ENCODE measurements around the gene FOXP4. TPM values are rescaled to one million over a fixed set of nuclear protein-coding genes. Genes with fewer than 3 reads are reported as not detected.

FOXP4 gene
- total RNA-seq, 1 experiment from 2014 or later, result 10.7 TPM

GRCh38 chr6:41586252-41587007 is 40.2 kb downstream of the FOXP4 start:
- Histone ChIP-seq H3K27me3 (ENCODE audit: control insufficient read depth, insufficient read depth, low read length) (peaks cover 7% of the 10 kb centered on the region; the same call in 1 of the 2 replicates), H3K4me3 (ENCODE audit: insufficient read depth, low read depth, low read length) (no peak overlapping the region), H3K36me3 (replicated peaks; ENCODE audit: control insufficient read depth, insufficient read depth, low read length) (no peaks in the 10 kb centered on the region)
- DNase-seq, result no peak

DNA sequence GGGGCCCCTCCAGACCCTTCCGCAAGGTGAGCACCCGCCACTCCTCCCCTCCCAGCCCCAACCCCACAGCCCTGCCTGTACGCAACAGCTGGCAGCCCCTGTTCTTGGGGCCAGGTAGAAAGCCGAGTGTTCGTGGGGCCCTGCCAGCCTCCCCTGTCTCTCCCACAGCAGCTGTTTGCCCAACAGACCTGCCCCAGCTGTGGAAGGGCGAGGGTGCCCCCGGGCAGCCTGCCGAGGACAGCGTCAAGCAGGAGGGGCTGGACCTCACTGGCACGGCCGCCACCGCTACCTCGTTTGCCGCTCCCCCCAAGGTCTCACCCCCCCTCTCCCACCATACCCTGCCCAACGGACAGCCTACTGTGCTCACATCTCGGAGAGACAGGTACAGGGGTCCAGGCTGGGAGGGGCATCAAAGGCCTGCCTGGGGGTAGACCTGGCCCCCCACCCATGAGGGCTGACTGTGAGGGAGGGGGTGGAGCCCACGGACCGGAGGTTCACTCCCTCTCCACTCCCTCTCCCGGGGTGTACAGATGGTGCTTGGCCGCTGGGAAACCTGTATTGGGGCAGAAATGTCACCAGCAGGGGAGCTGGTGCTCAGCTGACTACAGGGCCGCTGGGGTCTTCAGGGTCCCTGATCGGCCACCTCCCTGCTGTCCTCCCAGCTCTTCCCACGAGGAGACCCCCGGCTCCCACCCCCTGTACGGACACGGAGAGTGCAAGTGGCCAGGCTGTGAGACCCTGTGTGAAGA is 41.1 kb downstream of the FOXP4 start:
- peaks cover 7% of the 10 kb centered on the region; the same call in 1 of the 2 replicates for H3K27me3 ChIP-seq (ENCODE audit: control insufficient read depth, insufficient read depth, low read length)
- no peak overlapping the region for H3K4me3 ChIP-seq (ENCODE audit: insufficient read depth, low read depth, low read length)
- no peaks in the 10 kb centered on the region for H3K36me3 ChIP-seq (replicated peaks; ENCODE audit: control insufficient read depth, insufficient read depth, low read length)
- no peak for DNase-seq

DNA sequence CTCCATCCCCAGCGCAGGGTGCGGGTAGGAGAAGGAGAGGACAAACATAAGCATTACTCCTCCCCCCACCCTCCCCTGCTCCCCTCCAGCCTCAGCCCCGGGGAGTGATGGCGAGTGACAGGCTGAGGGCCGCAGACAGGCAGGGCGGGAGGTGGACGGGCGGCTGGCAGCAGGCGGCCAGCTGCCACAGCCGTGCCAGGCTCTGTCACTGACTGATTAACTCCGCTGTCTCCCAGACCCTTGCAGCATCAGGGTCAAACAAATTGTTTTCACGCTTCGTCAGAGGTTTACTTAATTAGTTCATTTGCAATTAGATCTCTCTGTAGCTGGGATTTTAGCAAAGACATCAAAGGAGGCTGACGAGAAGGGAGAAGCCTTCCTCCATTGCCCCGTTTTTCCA is 41.9 kb downstream of the FOXP4 start:
- H3K27me3 ChIP-seq (ENCODE audit: control insufficient read depth, insufficient read depth, low read length), result peaks cover 7% of the 10 kb centered on the region; the same call in 1 of the 2 replicates
- H3K4me3 ChIP-seq (ENCODE audit: insufficient read depth, low read depth, low read length), result no peak overlapping the region
- no peaks in the 10 kb centered on the region for H3K36me3 ChIP-seq (replicated peaks; ENCODE audit: control insufficient read depth, insufficient read depth, low read length)
- DNase-seq, result no peak

DNA sequence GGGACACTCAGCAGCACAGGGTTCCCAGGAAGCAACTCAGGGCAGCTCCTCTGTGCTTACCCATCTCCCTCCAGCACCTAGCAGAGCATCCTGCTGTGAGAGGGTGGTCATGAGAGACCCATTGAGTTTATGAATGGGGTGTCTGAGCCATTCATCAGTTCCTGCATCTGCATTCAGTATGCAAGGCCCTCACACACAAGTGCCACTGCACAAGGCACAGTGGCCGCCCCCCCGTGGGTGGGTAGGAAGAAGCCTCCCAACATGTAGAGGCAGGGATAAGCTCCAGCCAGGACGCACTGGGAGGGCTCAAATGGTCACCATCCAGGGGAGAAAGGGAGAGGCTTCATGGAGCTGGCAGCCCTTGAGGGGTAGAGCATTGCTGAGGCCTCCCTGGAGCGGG is 43.0 kb downstream of the FOXP4 start:
- no peaks in the 10 kb centered on the region for H3K36me3 ChIP-seq (replicated peaks; ENCODE audit: control insufficient read depth, insufficient read depth, low read length)
- no peak for DNase-seq
- no peak overlapping the region for H3K4me3 ChIP-seq (ENCODE audit: insufficient read depth, low read depth, low read length)
- peaks cover 7% of the 10 kb centered on the region; the same call in 1 of the 2 replicates for H3K27me3 ChIP-seq (ENCODE audit: control insufficient read depth, insufficient read depth, low read length)

- Histone ChIP-seq H3K27me3 (ENCODE audit: control insufficient read depth, insufficient read depth, low read length) (peaks cover 7% of the 10 kb centered on the region; the same call in 1 of the 2 replicates), H3K36me3 (replicated peaks; ENCODE audit: control insufficient read depth, insufficient read depth, low read length) (no peaks in the 10 kb centered on the region)
- no peak for DNase-seq
These were observed 43.7 kb downstream of the FOXP4 start for GRCh38 chr6:41589636-41590622.

GRCh38 chr6:41591122-41591521 is 44.9 kb downstream of the FOXP4 start:
- H3K4me3 ChIP-seq (ENCODE audit: insufficient read depth, low read depth, low read length), result no peak overlapping the region
- no peaks in the 10 kb centered on the region for H3K36me3 ChIP-seq (replicated peaks; ENCODE audit: control insufficient read depth, insufficient read depth, low read length)
- H3K27me3 ChIP-seq (ENCODE audit: control insufficient read depth, insufficient read depth, low read length), result peaks cover 7% of the 10 kb centered on the region; the same call in 1 of the 2 replicates
- DNase-seq, result no peak

More at GRCh38 chr6:41589636-41590622, 43.7 kb downstream of the FOXP4 start:
- H3K4me3 ChIP-seq (ENCODE audit: insufficient read depth, low read depth, low read length), result no peak overlapping the region

GRCh38 chr6:41591859-41592502 is 45.8 kb downstream of the FOXP4 start:
- H3K4me3 ChIP-seq (ENCODE audit: insufficient read depth, low read depth, low read length), result no peak overlapping the region
- no peaks in the 10 kb centered on the region for H3K36me3 ChIP-seq (replicated peaks; ENCODE audit: control insufficient read depth, insufficient read depth, low read length)
- H3K27me3 ChIP-seq (ENCODE audit: control insufficient read depth, insufficient read depth, low read length), result peaks cover 7% of the 10 kb centered on the region; the same call in 1 of the 2 replicates
- peak; percentile 96 for DNase-seq

DNA sequence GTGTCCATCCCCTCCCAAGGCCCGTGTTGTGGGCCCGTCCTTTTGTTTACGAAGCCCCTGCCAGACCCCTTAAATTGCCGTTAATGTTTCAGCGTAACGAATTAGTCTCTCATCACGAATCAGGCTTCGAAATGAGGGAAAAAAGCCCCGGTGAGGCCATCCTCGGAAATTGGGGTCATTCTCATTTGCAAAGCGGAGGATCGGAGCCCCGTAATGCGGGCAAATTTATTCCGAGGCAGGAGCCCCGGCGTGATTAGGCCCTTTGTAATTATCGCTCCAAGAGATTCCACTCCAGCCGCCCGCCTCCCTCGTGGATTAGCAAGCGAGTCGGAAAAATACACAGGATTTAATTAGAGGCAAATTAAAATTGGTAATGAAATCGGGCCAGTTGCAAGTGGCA is 47.2 kb downstream of the FOXP4 start:
- Histone ChIP-seq H3K27me3 (ENCODE audit: control insufficient read depth, insufficient read depth, low read length) (peaks cover 7% of the 10 kb centered on the region; the same call in 1 of the 2 replicates), H3K4me3 (ENCODE audit: insufficient read depth, low read depth, low read length) (no peak overlapping the region), H3K36me3 (replicated peaks; ENCODE audit: control insufficient read depth, insufficient read depth, low read length) (no peaks in the 10 kb centered on the region)
- no peak for DNase-seq

- DNase-seq, result no peak
- peaks cover 7% of the 10 kb centered on the region; the same call in 1 of the 2 replicates for H3K27me3 ChIP-seq (ENCODE audit: control insufficient read depth, insufficient read depth, low read length)
- H3K4me3 ChIP-seq (ENCODE audit: insufficient read depth, low read depth, low read length), result no peak overlapping the region
- no peaks in the 10 kb centered on the region for H3K36me3 ChIP-seq (replicated peaks; ENCODE audit: control insufficient read depth, insufficient read depth, low read length)
These were observed 47.7 kb downstream of the FOXP4 start for GRCh38 chr6:41593839-41594238.

DNA sequence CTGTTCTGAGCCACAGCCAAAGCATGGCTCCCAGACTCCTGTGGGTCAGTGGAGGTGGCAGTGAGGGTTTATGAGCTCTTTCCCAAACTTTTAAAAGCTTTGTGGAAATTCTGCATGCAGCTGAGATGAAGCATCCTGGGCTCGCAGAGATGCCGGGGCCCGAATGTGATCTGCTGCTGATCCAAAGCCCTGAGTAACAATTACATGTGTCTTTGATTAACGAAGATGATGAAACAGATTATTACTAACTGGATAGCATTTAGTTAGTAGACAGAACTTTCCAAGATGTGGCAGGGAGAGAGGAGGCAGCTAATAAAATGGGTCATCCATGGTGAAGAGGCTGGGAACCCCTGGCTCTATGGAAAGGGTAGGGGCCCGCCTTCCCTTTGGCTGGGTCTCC is 48.1 kb downstream of the FOXP4 start:
- H3K36me3 ChIP-seq (replicated peaks; ENCODE audit: control insufficient read depth, insufficient read depth, low read length), result no peaks in the 10 kb centered on the region
- no peak for DNase-seq
- H3K27me3 ChIP-seq (ENCODE audit: control insufficient read depth, insufficient read depth, low read length), result peaks cover 4% of the 10 kb centered on the region; the same call in 1 of the 2 replicates
- no peak overlapping the region for H3K4me3 ChIP-seq (ENCODE audit: insufficient read depth, low read depth, low read length)

GRCh38 chr6:41594766-41595165 is 48.6 kb downstream of the FOXP4 start:
- H3K27me3 ChIP-seq (ENCODE audit: control insufficient read depth, insufficient read depth, low read length), result peaks cover 4% of the 10 kb centered on the region; the same call in 1 of the 2 replicates
- H3K4me3 ChIP-seq (ENCODE audit: insufficient read depth, low read depth, low read length), result no peak overlapping the region
- H3K36me3 ChIP-seq (replicated peaks; ENCODE audit: control insufficient read depth, insufficient read depth, low read length), result no peaks in the 10 kb centered on the region
- DNase-seq, result no peak

GRCh38 chr6:41595166-41595565 is 49.0 kb downstream of the FOXP4 start:
- Histone ChIP-seq H3K4me3 (ENCODE audit: insufficient read depth, low read depth, low read length) (no peak overlapping the region), H3K27me3 (ENCODE audit: control insufficient read depth, insufficient read depth, low read length) (peaks cover 4% of the 10 kb centered on the region; the same call in 1 of the 2 replicates), H3K36me3 (replicated peaks; ENCODE audit: control insufficient read depth, insufficient read depth, low read length) (no peaks in the 10 kb centered on the region)
- DNase-seq, result no peak

DNA sequence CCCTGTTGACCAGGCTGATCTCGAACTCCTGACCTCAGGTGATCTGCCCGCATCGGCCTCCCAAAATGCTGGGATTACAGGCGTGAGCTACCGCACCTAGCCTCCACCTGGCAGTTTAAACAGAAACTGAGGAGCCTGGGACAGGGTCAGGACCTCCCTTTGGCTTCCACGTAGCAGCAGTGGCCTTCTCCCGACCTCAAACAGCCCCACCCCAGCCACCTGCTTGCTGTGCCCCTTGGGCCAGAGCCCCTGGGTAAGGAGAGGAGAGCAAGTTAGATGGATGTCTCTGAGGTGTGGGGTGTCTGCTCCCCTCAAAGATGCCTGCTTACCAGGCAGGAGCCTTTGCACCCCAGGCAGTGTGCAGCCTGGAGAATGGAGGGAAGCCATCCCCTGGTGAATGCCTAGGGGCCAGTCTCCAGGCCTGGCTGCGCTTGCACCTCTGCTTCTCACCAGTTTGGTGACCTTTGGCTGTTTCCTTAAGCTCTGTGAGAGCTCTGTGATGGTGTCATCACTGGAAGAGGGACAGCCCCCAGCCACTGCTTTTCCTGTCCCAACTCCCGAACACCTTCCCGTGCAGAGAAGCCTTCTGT is 50.0 kb downstream of the FOXP4 start:
- Histone ChIP-seq H3K4me3 (ENCODE audit: insufficient read depth, low read depth, low read length) (no peak overlapping the region), H3K27me3 (ENCODE audit: control insufficient read depth, insufficient read depth, low read length) (no peaks in the 10 kb centered on the region; the same call in 1 of the 2 replicates), H3K36me3 (replicated peaks; ENCODE audit: control insufficient read depth, insufficient read depth, low read length) (no peaks in the 10 kb centered on the region)
- no peak for DNase-seq

All from H7 (cell line).